Kidney (tissue), 14 donors: ENCODE results near the gene CREB3L2. TPM values are rescaled to one million over a fixed set of nuclear protein-coding genes. Genes with fewer than 3 reads are reported as not detected.
A peak's percentile ranks its signal among the peaks of the same experiment; 100 is the strongest.

Source experiments
- DNase-seq, 5 donors: peaks; one replicate each; pipeline ENCODE4 v3.0.0-alpha.2; 2013 to 2020
- FAIRE-seq: peaks from 2 replicates; lab custom pipeline; 2012; peaks lifted over from hg19 to GRCh38; lab: Jason Lieb, UNC
- H3K27ac ChIP-seq, 2 donors: one replicate each; pipeline ENCODE4 v1.7.0; 2013; ENCODE audit warnings: low read depth in 2 of 2, low read length in 2 of 2, inconsistent platforms in 1 of 2
- H3K27me3 ChIP-seq: one replicate; pipeline ENCODE4 v1.7.1; 2013; ENCODE audit warnings: low read length, inconsistent platforms; ENCODE audit not compliant: control insufficient read depth, insufficient read depth
- H3K36me3 ChIP-seq, 3 donors: one replicate each; pipeline versions ENCODE4 v1.7.0 to v1.7.1; 2013; ENCODE audit warnings: low read length in 3 of 3, control low read depth in 1 of 3, inconsistent platforms in 1 of 3; ENCODE audit not compliant: insufficient read depth in 3 of 3, control insufficient read depth in 2 of 3
- H3K4me1 ChIP-seq, 3 donors: one replicate each; pipeline versions ENCODE4 v1.7.0 to v1.7.1; 2013; ENCODE audit warnings: low read length in 3 of 3, inconsistent platforms in 1 of 3, low read depth in 1 of 3; ENCODE audit not compliant: control insufficient read depth in 2 of 3, insufficient read depth in 2 of 3
- H3K4me3 ChIP-seq, 3 donors: one replicate each; pipeline versions ENCODE4 v1.7.0 to v1.8.1; 2013; ENCODE audit warnings: low read length in 3 of 3, control low read depth in 1 of 3, inconsistent platforms in 1 of 3
- H3K9ac ChIP-seq, 3 donors: one replicate each; pipeline versions ENCODE4 v1.7.0 to v1.7.1; 2013; ENCODE audit warnings: low read length in 3 of 3, control low read depth in 1 of 3, inconsistent platforms in 1 of 3
- H3K9me3 ChIP-seq, 3 donors: one replicate each; pipeline versions ENCODE4 v1.7.0 to v1.7.1; 2013; ENCODE audit warnings: low read length in 3 of 3, control low read depth in 1 of 3, inconsistent platforms in 1 of 3; ENCODE audit not compliant: control insufficient read depth in 2 of 3, insufficient read depth in 1 of 3
- CTCF ChIP-seq: IDR thresholded peaks from 3 replicates; pipeline ENCODE4 v1.5.1; 2012; ENCODE audit warnings: mild to moderate bottlenecking, moderate library complexity, borderline replicate concordance; ENCODE audit not compliant: insufficient read depth; ENCODE audit errors: extremely low read depth
- intact Hi-C: fragments of 100-400 bp; cut with DNase I; formaldehyde crosslinking; loops from one replicate; pipeline ENCODE4 v1.11.1; 2022
- polyA plus RNA-seq: library from polyadenylated mRNA; stranded (reverse); fragments of 350-450 nt; fragmentation: Illumina TruSeq; extraction: RNeasy Lipid Tissue Mini Kit (QIAGEN cat#74804); gene quantifications from one replicate; pipeline ENCODE4 v1.2.3, GENCODE V29; 2014; ENCODE audit warnings: low read depth, low replicate concordance; ENCODE audit not compliant: insufficient read depth
- total RNA-seq: library from RNA; stranded (reverse); fragmentation: NEBNext Ultra II Directional; extraction: Animal tissue kit (Norgen Biotek cat#: 25700); gene quantifications from one replicate; pipeline ENCODE4 v1.2.1, GENCODE V29; 2021
- donor health status: control.
- donor health status: control.
- donor health status: control.
- donor health status: control.
- donor health status: control.
- donor health status: DM: yes; HTN: yes; CAD: no.
- donor health status: Normal renal cell carcinoma (clear cell type).

Gene CREB3L2
- total and polyA plus RNA-seq, 2 donors from 2014 or later, result 18.5 to 114 TPM

DNA sequence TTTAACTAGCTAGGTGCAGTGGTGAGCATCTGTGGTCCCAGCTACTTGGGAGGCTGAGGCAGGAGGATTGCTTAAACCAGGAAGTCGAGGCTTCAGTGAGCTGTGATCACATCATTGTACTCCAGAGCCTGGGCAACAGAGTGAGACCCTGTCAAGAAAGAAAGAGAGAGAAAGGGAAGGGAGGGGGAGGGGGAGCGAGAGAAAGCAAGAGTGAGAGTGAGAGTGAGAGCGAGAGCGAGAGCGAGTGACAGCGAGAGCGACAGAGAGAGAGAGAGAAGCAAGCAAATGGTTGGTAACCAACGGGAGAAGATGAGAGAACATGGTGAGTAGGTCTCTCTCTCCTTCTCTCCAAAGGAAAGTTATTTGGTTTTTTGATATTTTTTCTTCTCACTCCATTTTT lies 85.3 kb downstream of the CREB3L2 start:
- peaks cover 2 to 15% (median 11%) of the 10 kb centered on the region in 3 donors for H3K36me3 ChIP-seq
- H3K9ac ChIP-seq, result no peak overlapping the region
- no peak for DNase-seq
- H3K4me1 ChIP-seq, result peaks cover 3 to 24% (median 18%) of the 10 kb centered on the region in 3 donors
- FAIRE-seq, result no peak
- TF ChIP-seq CTCF, result no peak
- H3K4me3 ChIP-seq, result no peak overlapping the region
- no peaks in the 10 kb centered on the region for H3K9me3 ChIP-seq
- H3K27ac ChIP-seq, result peak overlapping the region; percentile 56 to 69
- intact Hi-C loops, result no loop called here
- no peaks in the 10 kb centered on the region for H3K27me3 ChIP-seq

DNA sequence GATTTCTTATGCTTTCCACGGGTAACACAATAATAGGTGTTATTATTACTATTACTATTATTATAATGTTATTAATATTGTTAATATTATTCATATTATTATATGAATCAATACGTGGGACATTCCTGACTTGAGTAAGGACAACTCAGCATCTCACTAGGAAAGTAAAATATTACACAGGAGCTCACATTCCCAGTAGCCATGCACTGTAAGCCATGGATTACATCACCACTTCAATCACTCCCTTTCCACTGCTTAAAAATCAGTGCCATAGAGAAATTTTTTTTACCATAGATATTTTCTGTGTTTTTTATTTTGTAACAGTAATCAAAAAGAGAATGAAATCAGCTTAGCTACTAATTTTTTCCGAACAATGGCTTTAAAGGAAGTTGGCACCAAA lies 86.6 kb downstream of the CREB3L2 start:
- H3K27ac ChIP-seq, result no peak overlapping the region
- intact Hi-C loops, result no loop called here
- peaks cover 4 to 23% (median 16%) of the 10 kb centered on the region in 3 donors for H3K36me3 ChIP-seq
- DNase-seq, result no peak
- peaks cover 0 to 12% (median 10%) of the 10 kb centered on the region in 3 donors for H3K4me1 ChIP-seq
- FAIRE-seq, result no peak
- no peaks in the 10 kb centered on the region for H3K27me3 ChIP-seq
- no peaks in the 10 kb centered on the region for H3K9me3 ChIP-seq
- no peak overlapping the region for H3K4me3 ChIP-seq
- no peak for TF ChIP-seq CTCF
- no peak overlapping the region for H3K9ac ChIP-seq

DNA sequence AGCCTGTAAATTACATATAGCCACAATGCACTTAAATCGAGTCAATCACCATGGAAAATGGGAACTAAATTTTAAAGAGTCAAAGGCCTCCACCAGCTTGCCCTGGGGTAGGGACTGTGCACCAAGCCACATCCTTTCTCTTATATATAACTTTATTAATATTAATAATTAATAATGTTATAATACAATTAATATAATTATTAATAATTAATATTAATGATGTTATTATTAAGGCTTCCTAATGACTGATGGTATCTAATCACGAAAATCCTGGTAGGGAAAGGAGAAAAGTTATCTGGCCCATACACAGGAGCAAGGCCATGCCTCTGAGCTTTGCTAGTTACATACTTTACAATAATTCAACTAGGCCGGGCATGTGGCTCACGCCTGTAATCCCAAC lies 87.9 kb downstream of the CREB3L2 start:
- DNase-seq (no peak), FAIRE-seq (no peak)
- Histone ChIP-seq H3K4me3 (no peak overlapping the region), H3K9me3 (no peaks in the 10 kb centered on the region), H3K9ac (no peak overlapping the region), H3K27ac (no peak overlapping the region), H3K36me3 (peaks cover 4 to 28% (median 20%) of the 10 kb centered on the region in 3 donors), H3K4me1 (peaks cover 0 to 7% (median 7%) of the 10 kb centered on the region in 3 donors), H3K27me3 (no peaks in the 10 kb centered on the region)
- intact Hi-C loops, result no loop called here
- no peak for TF ChIP-seq CTCF

- H3K4me3 ChIP-seq, result no peak overlapping the region
- no peak for TF ChIP-seq CTCF
- H3K27me3 ChIP-seq, result no peaks in the 10 kb centered on the region
- no peaks in the 10 kb centered on the region for H3K9me3 ChIP-seq
- no peak for DNase-seq
- H3K9ac ChIP-seq, result no peak overlapping the region
- no peak overlapping the region for H3K27ac ChIP-seq
- intact Hi-C loops, result no loop called here
- no peak for FAIRE-seq
- H3K4me1 ChIP-seq, result no peaks in the 10 kb centered on the region
- H3K36me3 ChIP-seq, result peaks cover 11 to 59% (median 23%) of the 10 kb centered on the region in 3 donors
Measured at GRCh38 chr7:137909042-137909441, 92.8 kb downstream of the CREB3L2 start.
